Dendritic cell treated with granulocyte-macrophage colony-stimulating factor and Interleukin-4, amounts not matched to agents 40 ng/mL and 50 ng/mL, for 4 days (primary cell): ENCODE data around the gene LSM4.

Source experiments
- H3K27ac Mint-ChIP-seq: one replicate; pipeline ENCODE4 v1.8.0; 2022; ENCODE audit warnings: mild to moderate bottlenecking, mixed read lengths
- H3K27me3 Mint-ChIP-seq: one replicate; pipeline ENCODE4 v1.8.0; 2022; ENCODE audit warnings: mild to moderate bottlenecking, mixed read lengths
- H3K36me3 Mint-ChIP-seq: one replicate; pipeline ENCODE4 v1.8.0; 2022; ENCODE audit warnings: low read depth, mixed read lengths
- H3K4me1 Mint-ChIP-seq: one replicate; pipeline ENCODE4 v1.8.0; 2022; ENCODE audit warnings: low read depth, mixed read lengths
- H3K4me3 Mint-ChIP-seq: one replicate; pipeline ENCODE4 v1.8.0; 2022; ENCODE audit warnings: mild to moderate bottlenecking, moderate library complexity, mixed read lengths
- H3K9me3 Mint-ChIP-seq: one replicate; pipeline ENCODE4 v1.8.0; 2022; ENCODE audit warnings: mixed read lengths
- intact Hi-C: fragments of 100-400 bp; cut with micrococcal nuclease; formaldehyde crosslinking; loops from one replicate; pipeline ENCODE4 v1.15.0; 2022

Gene LSM4

DNA sequence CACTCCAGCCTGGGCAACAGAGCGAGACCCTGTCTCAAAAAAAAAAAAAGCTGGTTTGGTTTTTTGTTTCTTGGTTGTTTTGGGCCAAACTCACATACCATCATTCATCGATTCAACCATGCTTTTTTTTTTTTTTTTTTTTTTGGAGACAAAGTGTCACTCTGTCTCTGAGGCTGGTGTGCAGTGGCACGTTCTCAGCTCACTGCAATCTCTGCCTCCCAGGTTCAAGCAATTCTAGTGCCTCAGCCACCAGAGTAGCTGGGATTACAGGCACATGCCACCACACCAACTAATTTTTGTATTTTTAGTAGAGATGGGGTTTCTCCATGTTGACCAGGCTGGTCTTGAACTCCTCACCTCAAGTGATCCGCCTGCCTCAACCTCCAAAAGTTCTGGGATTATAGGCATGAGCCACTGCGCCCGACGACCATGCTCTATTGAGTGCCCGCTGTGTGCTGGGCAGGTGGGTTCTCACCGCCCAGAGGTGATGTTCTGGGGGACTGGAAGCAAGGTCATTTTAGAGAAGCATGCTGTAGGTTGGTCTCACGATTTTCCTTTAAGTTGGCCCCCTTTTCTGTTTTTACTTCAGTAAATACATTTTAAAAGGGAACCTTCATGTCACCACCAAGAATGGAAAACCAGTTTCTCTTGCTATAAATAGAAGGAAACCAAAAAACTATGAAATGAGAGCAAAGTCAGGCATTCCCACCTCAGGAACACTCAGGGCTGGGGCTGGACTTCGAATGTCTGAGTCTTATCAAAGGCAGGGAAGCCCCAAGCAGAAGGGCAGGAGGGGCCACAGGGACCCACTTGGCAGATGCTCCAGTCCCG, 33.2 kb downstream of the LSM4 start:
- Mint-ChIP-seq H3K9me3 (peaks cover under 1% of the 10 kb centered on the region), H3K27ac (peak overlapping the region; percentile 97), H3K4me1 (peaks cover 68% of the 10 kb centered on the region), H3K4me3 (no peak overlapping the region), H3K27me3 (peaks cover 2% of the 10 kb centered on the region), H3K36me3 (peaks cover 12% of the 10 kb centered on the region)
- intact Hi-C loops, result no loop called here

DNA sequence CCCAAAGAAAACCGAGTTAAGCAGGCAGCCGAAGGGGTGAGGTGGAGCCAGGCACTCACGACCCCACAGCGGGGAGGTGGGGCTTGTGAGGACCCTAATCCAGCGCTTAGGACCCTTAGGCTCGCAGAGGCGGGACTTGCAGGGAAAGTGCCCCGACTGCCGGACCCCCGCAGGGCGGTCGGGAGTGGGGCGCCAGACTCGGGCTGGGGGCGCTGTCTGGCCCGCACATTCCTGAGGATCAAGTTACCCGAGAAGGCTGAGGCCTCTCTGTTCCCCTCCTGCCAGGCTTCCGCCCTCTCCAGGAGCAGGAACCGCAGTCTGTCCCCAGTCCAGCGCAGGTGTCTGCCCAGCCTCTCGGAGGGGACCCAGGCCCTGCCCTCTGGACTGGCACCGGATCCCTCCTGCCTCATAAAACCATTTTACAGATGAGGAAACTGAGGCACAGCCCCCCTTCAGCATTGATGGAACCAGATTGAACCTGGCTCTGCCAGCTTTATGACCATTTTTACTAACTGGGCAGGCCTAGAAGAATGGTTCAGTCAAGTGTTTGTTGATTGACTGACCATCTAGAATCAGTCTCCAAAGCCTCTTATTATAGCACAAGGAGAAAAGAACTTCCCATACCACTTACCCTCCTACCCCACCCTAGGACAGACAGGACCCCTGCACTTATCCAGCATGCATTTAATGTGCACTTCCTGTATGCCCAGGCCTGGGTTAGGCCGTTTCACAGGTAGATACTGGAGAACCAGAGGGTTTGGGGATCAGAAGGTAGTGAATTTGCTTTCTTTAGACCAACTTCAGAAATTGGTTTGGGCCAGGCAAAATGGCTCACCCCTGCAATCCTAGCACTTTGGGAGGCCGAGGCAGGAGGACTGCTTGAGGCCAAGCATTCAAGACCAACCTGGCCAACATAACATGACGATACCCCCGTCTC, 34.8 kb downstream of the LSM4 start:
- Mint-ChIP-seq H3K4me3 (no peak overlapping the region), H3K4me1 (peaks cover 57% of the 10 kb centered on the region)
- intact Hi-C loops, result no loop called here

DNA sequence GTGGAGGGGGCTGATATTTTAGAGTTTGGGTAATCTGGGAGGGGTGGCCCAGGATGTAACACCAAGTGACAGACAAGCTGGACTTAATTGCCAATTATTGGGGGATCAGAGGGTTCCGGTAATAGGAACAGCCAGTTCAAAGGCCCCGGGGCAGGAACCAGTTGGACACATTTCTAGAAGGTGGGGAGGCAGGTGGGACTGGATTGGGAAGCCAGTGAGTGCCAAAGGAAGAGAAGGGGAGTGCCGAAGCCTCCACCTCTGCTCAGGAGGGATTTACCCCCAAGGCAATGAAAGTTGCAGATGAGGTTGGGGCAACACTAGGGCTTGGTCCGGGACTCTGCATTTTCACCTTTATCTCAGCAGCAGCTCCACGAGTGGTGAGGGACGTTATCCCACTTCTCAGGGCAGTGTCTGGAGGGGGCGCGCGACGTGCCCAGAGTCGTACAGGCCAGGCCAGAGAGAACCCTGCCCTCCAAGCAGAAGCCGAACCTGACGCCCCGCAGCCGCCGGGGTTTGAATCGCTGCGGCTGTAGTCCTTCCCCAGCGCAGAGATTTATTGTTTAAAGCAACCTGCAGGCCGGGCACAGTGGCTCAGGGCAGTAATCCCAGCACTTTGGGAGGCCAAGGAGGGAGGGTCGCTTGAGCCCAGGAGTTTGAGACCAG, 35.8 kb downstream of the LSM4 start:
- Mint-ChIP-seq H3K4me3 (no peak overlapping the region), H3K27ac (peak overlapping the region; percentile 65), H3K36me3 (peaks cover 7% of the 10 kb centered on the region), H3K4me1 (peaks cover 64% of the 10 kb centered on the region), H3K9me3 (no peaks in the 10 kb centered on the region), H3K27me3 (peaks cover 2% of the 10 kb centered on the region)
- intact Hi-C loops, result no loop called here

More for the DNA sequence above, 34.8 kb downstream of the LSM4 start:
- Mint-ChIP-seq H3K36me3 (peaks cover 8% of the 10 kb centered on the region), H3K27ac (no peak overlapping the region), H3K9me3 (no peaks in the 10 kb centered on the region), H3K27me3 (peaks cover 2% of the 10 kb centered on the region)

DNA sequence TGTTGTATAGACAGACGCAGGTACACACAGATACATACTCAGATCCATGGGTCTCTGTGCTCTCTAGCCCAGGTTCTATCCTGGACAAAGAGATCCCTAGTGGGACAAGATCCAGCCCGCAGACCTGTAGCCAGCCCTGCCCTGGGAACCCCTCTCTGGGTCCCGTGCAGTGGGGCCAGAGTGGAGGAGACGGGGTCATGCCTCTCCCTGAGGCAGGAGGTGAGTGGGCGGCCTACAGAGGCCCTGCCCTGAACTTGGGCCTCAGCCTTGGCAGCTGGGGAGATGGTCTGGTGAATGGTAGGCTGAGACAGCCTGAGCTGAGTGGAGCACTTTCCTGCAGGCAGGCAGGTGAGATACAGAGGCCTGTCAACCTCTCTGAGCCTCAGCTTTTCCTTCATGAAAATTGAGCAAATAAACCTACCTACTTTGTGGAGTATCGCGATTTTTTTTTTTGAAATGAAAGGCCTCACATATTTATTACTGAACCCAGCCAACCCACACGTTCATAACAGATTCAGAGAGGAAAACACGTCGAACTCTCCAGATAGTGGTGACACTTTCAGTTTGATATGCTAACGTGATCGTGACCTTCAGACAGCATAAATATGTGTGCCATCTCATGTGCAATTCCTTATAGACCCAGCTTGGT, 38.0 kb downstream of the LSM4 start:
- Mint-ChIP-seq H3K27ac (peak overlapping the region; percentile 67), H3K9me3 (no peaks in the 10 kb centered on the region), H3K27me3 (peaks cover 2% of the 10 kb centered on the region), H3K4me3 (no peak overlapping the region), H3K36me3 (peaks cover 14% of the 10 kb centered on the region), H3K4me1 (peaks cover 51% of the 10 kb centered on the region)
- intact Hi-C loops, result loop anchor here (5.0 kb wide), 1 partner anchor 132 kb away; the partner anchor contains the start of gene SSBP4

DNA sequence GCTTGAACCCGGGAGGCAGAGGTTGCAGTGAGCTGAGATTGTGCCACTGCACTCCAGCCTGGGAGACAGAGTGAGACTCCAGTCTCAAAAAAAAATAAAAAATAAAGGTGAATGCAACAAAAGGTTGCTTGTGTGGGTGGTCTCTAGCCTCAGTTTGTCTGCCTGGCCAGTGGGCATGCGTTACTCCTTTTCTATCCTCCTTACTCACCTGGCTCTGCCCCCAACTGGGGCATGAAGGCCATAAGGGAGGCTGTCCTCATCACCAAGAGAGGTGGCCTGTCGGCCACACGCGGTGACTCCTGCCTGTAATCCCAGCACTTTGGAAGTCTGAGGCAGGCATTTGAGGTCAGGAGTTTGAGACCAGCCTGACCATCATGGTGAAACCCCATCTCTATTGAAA, 39.5 kb downstream of the LSM4 start:
- Mint-ChIP-seq H3K4me3 (no peak overlapping the region), H3K9me3 (no peaks in the 10 kb centered on the region), H3K4me1 (peaks cover 53% of the 10 kb centered on the region), H3K27ac (peak overlapping the region; percentile 99), H3K36me3 (peaks cover 29% of the 10 kb centered on the region), H3K27me3 (peaks cover 2% of the 10 kb centered on the region)
- intact Hi-C loops, result loop anchor here (5.0 kb wide), 1 partner anchor 134 kb away; the partner anchor contains the start of gene SSBP4

DNA sequence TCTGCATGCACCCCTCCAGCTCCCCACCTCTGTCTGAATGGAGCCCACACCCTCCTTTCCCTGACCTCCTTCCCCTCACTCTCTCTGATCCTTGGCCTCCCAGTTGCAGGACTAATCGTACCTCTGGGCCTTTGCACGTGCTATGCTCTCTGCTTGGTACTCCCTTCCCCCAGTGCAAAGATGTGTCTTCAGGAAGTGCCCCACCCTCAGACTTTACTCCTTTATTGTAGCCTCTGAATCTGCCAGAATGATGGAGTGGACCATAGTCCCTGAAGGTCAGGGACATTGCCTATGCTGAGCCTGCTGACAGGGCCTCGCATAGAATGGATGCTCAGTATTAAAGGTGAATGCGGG, 40.1 kb downstream of the LSM4 start:
- H3K9me3 Mint-ChIP-seq, result no peaks in the 10 kb centered on the region
- H3K27ac Mint-ChIP-seq, result peak overlapping the region; percentile 99
- H3K4me1 Mint-ChIP-seq, result peaks cover 58% of the 10 kb centered on the region
- peak overlapping the region; percentile 91 for H3K4me3 Mint-ChIP-seq
- peaks cover 35% of the 10 kb centered on the region for H3K36me3 Mint-ChIP-seq
- peaks cover 2% of the 10 kb centered on the region for H3K27me3 Mint-ChIP-seq
- intact Hi-C loops, result loop anchor here (1.0 to 5.0 kb wide), 2 partner anchors 9 to 135 kb away; partner anchors contain the start of gene SSBP4

DNA sequence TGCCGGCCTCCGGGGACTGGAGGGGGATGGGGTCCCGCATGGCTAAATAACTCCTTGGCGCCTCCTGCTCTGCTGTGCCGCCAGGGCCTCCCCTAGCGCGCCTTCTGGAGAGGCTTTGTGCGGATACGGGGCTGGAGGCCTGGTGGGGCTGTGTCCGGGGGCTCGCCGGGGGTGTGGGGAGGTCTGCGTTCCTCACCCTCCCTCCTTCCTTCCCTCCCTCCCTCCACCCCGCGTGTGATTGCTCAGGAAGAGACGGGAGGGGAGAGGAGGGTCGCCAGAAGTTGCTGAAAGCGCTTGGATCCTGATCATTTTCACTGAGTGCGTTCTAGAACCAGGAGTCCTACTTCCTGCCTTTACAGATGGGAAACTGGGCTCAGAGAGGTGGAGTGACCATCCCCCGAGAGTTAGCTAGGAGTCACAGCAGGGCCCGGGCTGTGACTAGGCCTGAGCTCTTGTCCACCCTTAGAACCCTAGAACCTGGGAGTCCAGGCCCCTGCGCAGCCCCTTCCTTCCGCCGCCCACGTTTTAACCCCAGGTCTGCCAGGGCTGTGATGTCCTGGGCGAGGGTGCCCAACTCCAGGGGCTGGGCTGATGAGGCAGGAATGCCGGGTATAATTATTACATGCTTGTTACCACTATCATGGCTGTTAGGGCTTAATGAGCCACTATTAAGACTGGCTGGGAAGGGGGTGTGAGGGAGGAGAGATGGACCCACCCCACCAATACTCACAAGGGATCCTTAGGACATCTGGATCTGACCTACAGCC, 40.7 kb downstream of the LSM4 start:
- intact Hi-C loops, result loop anchor here (1.0 to 5.0 kb wide), 2 partner anchors 9 to 135 kb away; partner anchors contain the start of gene SSBP4
- H3K9me3 Mint-ChIP-seq, result no peaks in the 10 kb centered on the region
- peaks cover 64% of the 10 kb centered on the region for H3K4me1 Mint-ChIP-seq
- H3K27me3 Mint-ChIP-seq, result peaks cover 2% of the 10 kb centered on the region
- H3K4me3 Mint-ChIP-seq, result peak overlapping the region; percentile 91
- peak overlapping the region; percentile 99 for H3K27ac Mint-ChIP-seq
- peaks cover 41% of the 10 kb centered on the region for H3K36me3 Mint-ChIP-seq

DNA sequence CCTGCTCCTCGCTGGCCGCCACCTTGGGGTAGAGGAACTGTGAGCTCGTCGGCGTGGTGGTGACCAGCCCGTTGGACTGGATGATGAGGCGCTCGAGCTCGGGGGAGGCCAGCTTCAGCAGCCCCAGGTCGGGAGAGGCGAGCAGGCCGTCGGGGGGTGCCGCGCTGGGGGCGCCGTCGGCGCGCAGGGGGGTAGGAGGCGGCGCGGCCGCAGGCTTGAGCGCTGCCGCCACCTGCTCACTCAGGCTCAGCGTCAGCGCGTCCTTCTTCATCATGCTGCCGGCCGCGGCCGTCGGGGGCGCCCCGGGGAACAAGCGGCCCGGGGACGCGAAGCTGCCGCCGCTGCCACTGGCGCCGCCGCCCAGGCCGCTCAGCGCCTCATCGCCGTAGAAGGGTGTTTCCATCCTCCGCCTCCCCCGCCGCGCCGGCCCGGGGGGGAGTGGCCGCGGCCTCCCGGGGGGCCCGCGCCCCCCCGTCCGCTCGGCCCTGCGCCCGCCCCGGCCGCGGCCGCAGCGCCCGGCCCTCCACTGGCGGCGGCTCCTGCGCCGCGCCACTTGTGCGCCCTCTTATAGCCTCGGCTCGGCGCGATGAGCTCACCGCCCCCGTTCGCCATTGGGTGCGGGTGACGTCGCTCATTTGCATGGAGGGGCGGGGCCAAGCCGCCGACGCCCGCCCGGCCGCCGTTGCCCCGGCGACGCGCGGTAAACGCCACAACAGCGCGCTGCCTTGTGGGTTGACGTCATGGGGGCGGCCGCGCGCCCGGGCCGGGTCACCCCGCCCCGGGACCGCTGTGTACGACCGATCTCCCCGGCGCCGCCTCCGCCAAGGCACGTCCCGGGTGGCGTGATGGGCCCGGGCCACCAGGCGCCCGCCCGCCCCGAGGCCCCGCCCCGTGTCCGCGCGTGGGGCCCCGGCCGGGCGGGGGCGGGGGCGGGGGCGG, 41.5 kb downstream of the LSM4 start, which contains the start of gene JUND:
Gene JUND (minus strand): TSS at position 541 of the 939 bp plus-strand sequence. CDS start 138 bp downstream, at position 403.
- peaks cover 49% of the 10 kb centered on the region for H3K36me3 Mint-ChIP-seq
- H3K4me1 Mint-ChIP-seq, result peaks cover 57% of the 10 kb centered on the region
- intact Hi-C loops, result loop anchor here (1.0 to 5.0 kb wide), 2 partner anchors 10 to 136 kb away; partner anchors contain the start of gene SSBP4
- H3K9me3 Mint-ChIP-seq, result no peaks in the 10 kb centered on the region
- H3K4me3 Mint-ChIP-seq, result peak within 1 kb of the TSS; percentile 91
- H3K27me3 Mint-ChIP-seq, result no peaks in the 10 kb centered on the region
- H3K27ac Mint-ChIP-seq, result peak within 1 kb of the TSS; percentile 99

DNA sequence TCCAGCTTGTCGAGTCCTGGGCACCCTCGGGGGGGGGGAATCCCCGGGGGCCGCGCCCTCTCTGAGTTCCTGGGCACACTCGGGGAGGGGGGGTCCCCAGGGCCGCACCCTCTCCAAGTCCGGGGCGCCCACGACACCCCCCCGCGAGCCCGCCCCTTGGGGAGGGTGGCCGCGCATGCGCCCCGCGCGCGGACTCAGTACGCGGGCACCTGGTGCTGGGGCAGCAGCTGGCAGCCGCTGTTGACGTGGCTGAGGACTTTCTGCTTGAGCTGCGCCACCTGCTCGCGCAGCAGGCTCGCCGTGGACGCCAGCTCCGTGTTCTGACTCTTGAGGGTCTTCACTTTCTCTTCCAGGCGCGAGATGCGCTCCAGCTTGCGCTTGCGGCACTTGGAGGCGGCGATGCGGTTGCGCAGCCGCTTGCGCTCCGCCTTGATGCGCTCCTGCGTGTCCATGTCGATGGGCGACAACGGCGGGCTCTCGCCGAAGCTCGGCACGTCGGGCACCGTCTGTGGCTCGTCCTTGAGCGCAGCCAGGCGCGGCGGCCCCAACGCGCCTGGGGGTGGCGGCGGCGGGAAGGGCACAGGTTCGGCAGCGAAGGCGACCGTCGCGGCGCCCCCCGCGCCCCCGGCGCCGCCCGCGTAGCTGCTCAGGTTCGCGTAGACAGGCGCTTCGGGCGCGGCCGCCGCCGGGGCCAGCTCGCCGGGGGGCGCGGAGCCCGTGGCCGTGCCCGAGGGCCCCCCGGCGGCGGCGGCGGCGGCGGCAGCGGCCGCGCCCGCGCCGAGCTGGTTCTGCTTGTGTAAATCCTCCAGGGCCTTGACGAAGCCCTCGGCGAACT, 42.4 kb downstream of the LSM4 start:
- H3K4me1 Mint-ChIP-seq, result peaks cover 53% of the 10 kb centered on the region
- intact Hi-C loops, result loop anchor here (5.0 kb wide), 1 partner anchor 137 kb away; the partner anchor contains the start of gene SSBP4
- no peaks in the 10 kb centered on the region for H3K9me3 Mint-ChIP-seq
- no peaks in the 10 kb centered on the region for H3K27me3 Mint-ChIP-seq
- H3K27ac Mint-ChIP-seq, result peak overlapping the region; percentile 99
- peak overlapping the region; percentile 87 for H3K4me3 Mint-ChIP-seq
- H3K36me3 Mint-ChIP-seq, result peaks cover 58% of the 10 kb centered on the region

DNA sequence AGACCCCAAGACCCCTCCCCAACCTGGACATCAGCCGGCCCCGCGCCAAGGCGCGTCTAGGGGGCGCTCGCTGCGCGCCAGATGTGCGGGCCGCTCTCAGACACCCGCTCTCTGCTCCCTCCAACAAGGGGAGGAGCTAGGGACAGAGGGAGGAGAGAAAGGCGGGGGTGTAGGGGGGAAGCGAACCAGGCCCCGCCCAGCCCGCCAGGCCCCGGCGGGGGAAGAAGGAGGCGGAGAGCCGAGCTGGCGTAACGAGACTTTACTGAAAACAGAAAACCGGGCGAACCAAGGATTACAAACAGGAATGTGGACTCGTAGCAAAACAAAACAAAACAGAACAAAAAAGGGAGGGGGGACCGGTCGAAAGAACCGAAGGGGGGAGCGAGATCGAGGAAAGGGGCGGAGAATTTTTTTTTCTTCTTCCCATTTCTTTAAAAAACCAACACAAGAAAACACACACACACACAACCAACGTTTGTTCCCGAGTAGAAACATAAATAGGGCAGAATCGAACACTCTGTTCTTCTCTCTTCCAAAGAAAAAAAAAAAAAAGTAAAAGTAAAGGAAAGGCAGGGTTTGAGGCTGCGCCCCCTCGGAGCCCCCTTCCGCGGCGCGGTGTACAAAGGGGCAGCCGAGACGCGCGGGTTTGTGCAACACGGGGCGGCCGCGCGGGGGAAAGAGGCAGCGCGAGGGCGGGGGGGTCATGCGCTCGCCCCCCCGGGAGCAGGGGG, 43.2 kb downstream of the LSM4 start:
- Mint-ChIP-seq H3K4me1 (peaks cover 53% of the 10 kb centered on the region), H3K27me3 (no peaks in the 10 kb centered on the region), H3K27ac (peak overlapping the region; percentile 99), H3K9me3 (no peaks in the 10 kb centered on the region), H3K4me3 (peak overlapping the region; percentile 85), H3K36me3 (peaks cover 66% of the 10 kb centered on the region)
- intact Hi-C loops, result loop anchor here (1.0 to 5.0 kb wide), 4 partner anchors 13 to 138 kb away; partner anchors contain the start of genes LSM4 and SSBP4
